Vagina (tissue), 2 donors: ENCODE results near the gene COL5A1. TPM values are rescaled to one million over a fixed set of nuclear protein-coding genes. Genes with fewer than 3 reads are reported as not detected.
A peak's percentile ranks its signal among the peaks of the same experiment; 100 is the strongest.

ENCODE experiments used
- DNase-seq, 2 donors: peaks; one replicate each; pipeline ENCODE4 v3.0.0-alpha.2; 2017; ENCODE audit errors: extremely low spot score in 2 of 2
- H3K27ac ChIP-seq: fragments of 200-600 bp; sonication (generic); one replicate; pipeline ENCODE4 v1.5.1; 2019
- H3K27me3 ChIP-seq: fragments of 200-600 bp; sonication (generic); one replicate; pipeline ENCODE4 v1.5.1; 2019
- H3K36me3 ChIP-seq, 2 donors: fragments of 200-600 bp; sonication (generic); one replicate each; pipeline ENCODE4 v1.5.1; 2017 to 2019
- H3K4me1 ChIP-seq: fragments of 200-600 bp; sonication (generic); one replicate; pipeline ENCODE4 v1.5.1; 2019
- H3K4me3 ChIP-seq, 2 donors: fragments of 200-600 bp; sonication (generic); 1 replicate in 1 of 2; 2 replicates in 1 of 2; pipeline ENCODE4 v1.5.1; 2016 to 2019
- H3K9me3 ChIP-seq: fragments of 200-600 bp; sonication (generic); one replicate; pipeline ENCODE4 v1.5.1; 2019
- CTCF ChIP-seq, 3 experiments: fragments of 450-650 bp in 2 of 3; fragments of 200-600 bp in 1 of 3; sonication (generic) in 1 of 3; IDR thresholded peaks; one replicate each; pipeline ENCODE4 v1.5.1; 2017 to 2019; ENCODE audit warnings: antibody characterized with exemption in 3 of 3, mild to moderate bottlenecking in 2 of 3, moderate library complexity in 2 of 3
- POLR2A ChIP-seq, 2 donors: fragments of 450-650 bp; IDR thresholded peaks; one replicate each; pipeline ENCODE4 v1.6.1; 2017; ENCODE audit warnings: antibody characterized with exemption in 2 of 2, mild to moderate bottlenecking in 2 of 2, moderate library complexity in 2 of 2
- POLR2AphosphoS5 ChIP-seq, 2 donors: sonication (generic); formaldehyde crosslinking; IDR thresholded peaks; one replicate each; pipeline ENCODE4 v1.9.0; 2017; ENCODE audit warnings: antibody characterized with exemption in 2 of 2, mild to moderate bottlenecking in 2 of 2, low read depth in 1 of 2; ENCODE audit not compliant: insufficient read depth in 1 of 2
- intact Hi-C: fragments of 100-400 bp; cut with DNase I; formaldehyde crosslinking; loops from one replicate; pipeline ENCODE4 v1.15.1; 2023
- total RNA-seq: library from RNA; depleted of rRNA; stranded (reverse); fragments of >200 nt; gene quantifications from one replicate; pipeline ENCODE4 v1.2.3, GENCODE V29; 2016

COL5A1 gene
- total RNA-seq, 1 donor from 2014 or later, result 36.6 TPM

- Histone ChIP-seq H3K4me3 (no peak overlapping the region), H3K36me3 (peaks cover 0 to 27% of the 10 kb centered on the region in 2 donors), H3K9me3 (no peaks in the 10 kb centered on the region), H3K27me3 (no peaks in the 10 kb centered on the region), H3K4me1 (peaks cover 35% of the 10 kb centered on the region), H3K27ac (peak overlapping the region; percentile 55)
- intact Hi-C loops, result no loop called here
- no peak for DNase-seq
- TF ChIP-seq POLR2A (IDR thresholded peaks at IDR 0.05) (no peak), CTCF (IDR thresholded peaks at IDR 0.05) (no peak), POLR2AphosphoS5 (IDR thresholded peaks at IDR 0.05; ENCODE audit: insufficient read depth in 1 of 2, low read depth in 1 of 2) (no peak)
Observed at GRCh38 chr9:134813841-134814240, 172.2 kb downstream of the COL5A1 start.

GRCh38 chr9:134814598-134815215 lies 173.1 kb downstream of the COL5A1 start:
- no peaks in the 10 kb centered on the region for H3K9me3 ChIP-seq
- no peak overlapping the region for H3K4me3 ChIP-seq
- intact Hi-C loops, result no loop called here
- no peaks in the 10 kb centered on the region for H3K27me3 ChIP-seq
- DNase-seq, result no peak
- TF ChIP-seq CTCF (IDR thresholded peaks at IDR 0.05), result no peak
- no peak for TF ChIP-seq POLR2A (IDR thresholded peaks at IDR 0.05)
- no peak for TF ChIP-seq POLR2AphosphoS5 (IDR thresholded peaks at IDR 0.05; ENCODE audit: insufficient read depth in 1 of 2, low read depth in 1 of 2)
- peaks cover 0 to 27% of the 10 kb centered on the region in 2 donors for H3K36me3 ChIP-seq
- H3K27ac ChIP-seq, result peak overlapping the region; percentile 55
- peaks cover 26% of the 10 kb centered on the region for H3K4me1 ChIP-seq

GRCh38 chr9:134815435-134816214 lies 174.0 kb downstream of the COL5A1 start:
- Histone ChIP-seq H3K9me3 (no peaks in the 10 kb centered on the region), H3K4me3 (no peak overlapping the region), H3K4me1 (peaks cover 17% of the 10 kb centered on the region), H3K27me3 (no peaks in the 10 kb centered on the region), H3K36me3 (peaks cover 0 to 36% of the 10 kb centered on the region in 2 donors), H3K27ac (peak overlapping the region; percentile 55)
- TF ChIP-seq CTCF (IDR thresholded peaks at IDR 0.05), result no peak
- no peak for TF ChIP-seq POLR2A (IDR thresholded peaks at IDR 0.05)
- TF ChIP-seq POLR2AphosphoS5 (IDR thresholded peaks at IDR 0.05; ENCODE audit: insufficient read depth in 1 of 2, low read depth in 1 of 2), result no peak
- intact Hi-C loops, result no loop called here
- DNase-seq, result no peak

GRCh38 chr9:134816264-134816663 lies 174.7 kb downstream of the COL5A1 start:
- H3K9me3 ChIP-seq, result no peaks in the 10 kb centered on the region
- no peak for DNase-seq
- no peak overlapping the region for H3K4me3 ChIP-seq
- no peak overlapping the region for H3K27ac ChIP-seq
- no peaks in the 10 kb centered on the region for H3K27me3 ChIP-seq
- H3K4me1 ChIP-seq, result peaks cover 11% of the 10 kb centered on the region
- peaks cover 0 to 37% of the 10 kb centered on the region in 2 donors for H3K36me3 ChIP-seq
- TF ChIP-seq POLR2A (IDR thresholded peaks at IDR 0.05), result no peak
- TF ChIP-seq POLR2AphosphoS5 (IDR thresholded peaks at IDR 0.05; ENCODE audit: insufficient read depth in 1 of 2, low read depth in 1 of 2), result no peak
- no peak for TF ChIP-seq CTCF (IDR thresholded peaks at IDR 0.05)
- intact Hi-C loops, result no loop called here
